SK-N-SH treated with all-trans-retinoic acid at 6 μM for 48 hours (cell line): ENCODE results near the gene ITK.

Source experiments
- ISL1 ChIP-seq: fragments of 250-450 bp; sonication (Bioruptor Pico); IDR thresholded peaks from 2 replicates; pipeline ENCODE4 v2.1.2; 2022; ENCODE audit warnings: mild to moderate bottlenecking, moderate library complexity
- TCF4 ChIP-seq: fragments of 250-450 bp; sonication (Bioruptor Pico); IDR thresholded peaks from 2 replicates; pipeline ENCODE4 v1.8.0; 2021; ENCODE audit warnings: mild to moderate bottlenecking, moderate library complexity, borderline replicate concordance
- ZC3H10 ChIP-seq: fragments of 250-450 bp; sonication (Bioruptor Pico); IDR thresholded peaks from 2 replicates; pipeline ENCODE4 v1.5.1; 2021; ENCODE audit warnings: mild to moderate bottlenecking, moderate library complexity
- ZFP3 ChIP-seq: fragments of 250-450 bp; sonication (Bioruptor Pico); IDR thresholded peaks from 2 replicates; pipeline ENCODE4 v1.5.0; 2020; ENCODE audit warnings: mild to moderate bottlenecking, moderate library complexity
- ZNF70 ChIP-seq: fragments of 450-650 bp; formaldehyde crosslinking; IDR thresholded peaks from 2 replicates; pipeline ENCODE4 v1.5.0; 2020; ENCODE audit warnings: mild to moderate bottlenecking, moderate library complexity
- TF ChIP-seq, protein P1 (sequence below): fragments of 250-450 bp; sonication (Bioruptor Pico); IDR thresholded peaks from 2 replicates; pipeline ENCODE4 v1.5.1; 2020; ENCODE audit warnings: low read depth, mild to moderate bottlenecking, moderate library complexity
- TF ChIP-seq, protein P2 (sequence below): fragments of 250-450 bp; sonication (Bioruptor Pico); IDR thresholded peaks from 2 replicates; pipeline ENCODE4 v1.8.0; 2020; ENCODE audit warnings: mild to moderate bottlenecking, moderate library complexity, borderline replicate concordance
- TF ChIP-seq, protein P3 (sequence below): fragments of 250-450 bp; sonication (Bioruptor Pico); IDR thresholded peaks from 2 replicates; pipeline ENCODE4 v1.8.0; 2021; ENCODE audit warnings: low read depth, mild to moderate bottlenecking, moderate library complexity, borderline replicate concordance
- TF ChIP-seq, protein P4 (sequence below): fragments of 250-450 bp; sonication (Bioruptor Pico); IDR thresholded peaks from 2 replicates; pipeline ENCODE4 v1.5.1; 2021; ENCODE audit warnings: mild to moderate bottlenecking, moderate library complexity

DNA sequence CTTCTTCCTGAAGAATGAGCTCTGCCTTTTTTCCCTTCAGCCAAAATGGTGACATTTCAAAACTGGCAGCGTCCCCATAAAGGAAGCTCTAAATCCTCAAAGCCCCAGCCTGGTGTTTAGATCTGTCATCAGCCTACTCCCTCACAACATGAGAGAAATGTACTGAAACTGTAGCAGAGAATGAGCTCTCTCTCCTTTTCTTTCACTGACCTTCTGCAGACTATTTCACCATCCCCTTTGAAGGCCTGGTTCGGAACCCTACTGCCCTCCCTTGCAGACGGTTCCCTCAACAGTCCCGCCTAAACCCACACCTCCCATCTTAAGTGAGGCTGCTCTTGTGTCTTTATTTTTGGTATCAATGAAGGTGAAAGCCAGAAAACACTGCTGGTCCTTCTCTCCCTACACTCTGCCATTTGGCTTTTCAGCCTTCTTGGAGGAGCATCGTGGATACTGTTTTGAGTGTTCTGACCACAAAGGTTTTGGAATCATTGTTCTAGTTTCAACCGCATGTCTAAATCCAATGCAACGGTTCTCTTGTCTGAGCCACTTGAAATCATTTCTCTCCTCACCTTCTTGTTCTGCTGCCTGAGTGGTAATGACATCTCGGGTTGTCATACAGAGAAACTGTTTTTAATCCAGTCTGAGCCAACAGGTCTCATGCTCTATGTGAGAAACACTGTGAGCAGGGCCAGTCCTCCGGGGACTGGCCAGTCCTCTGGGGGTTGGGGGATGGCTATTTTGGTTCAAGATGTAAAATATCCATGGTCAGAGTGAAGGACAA lies 39.0 kb downstream of the ITK start:
- TF ChIP-seq, protein P1, sequence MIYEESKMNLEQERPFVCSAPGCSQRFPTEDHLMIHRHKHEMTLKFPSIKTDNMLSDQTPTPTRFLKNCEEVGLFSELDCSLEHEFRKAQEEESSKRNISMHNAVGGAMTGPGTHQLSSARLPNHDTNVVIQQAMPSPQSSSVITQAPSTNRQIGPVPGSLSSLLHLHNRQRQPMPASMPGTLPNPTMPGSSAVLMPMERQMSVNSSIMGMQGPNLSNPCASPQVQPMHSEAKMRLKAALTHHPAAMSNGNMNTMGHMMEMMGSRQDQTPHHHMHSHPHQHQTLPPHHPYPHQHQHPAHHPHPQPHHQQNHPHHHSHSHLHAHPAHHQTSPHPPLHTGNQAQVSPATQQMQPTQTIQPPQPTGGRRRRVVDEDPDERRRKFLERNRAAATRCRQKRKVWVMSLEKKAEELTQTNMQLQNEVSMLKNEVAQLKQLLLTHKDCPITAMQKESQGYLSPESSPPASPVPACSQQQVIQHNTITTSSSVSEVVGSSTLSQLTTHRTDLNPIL (CRISPR knock-in tag), result no peak
- TF ChIP-seq, protein P2, sequence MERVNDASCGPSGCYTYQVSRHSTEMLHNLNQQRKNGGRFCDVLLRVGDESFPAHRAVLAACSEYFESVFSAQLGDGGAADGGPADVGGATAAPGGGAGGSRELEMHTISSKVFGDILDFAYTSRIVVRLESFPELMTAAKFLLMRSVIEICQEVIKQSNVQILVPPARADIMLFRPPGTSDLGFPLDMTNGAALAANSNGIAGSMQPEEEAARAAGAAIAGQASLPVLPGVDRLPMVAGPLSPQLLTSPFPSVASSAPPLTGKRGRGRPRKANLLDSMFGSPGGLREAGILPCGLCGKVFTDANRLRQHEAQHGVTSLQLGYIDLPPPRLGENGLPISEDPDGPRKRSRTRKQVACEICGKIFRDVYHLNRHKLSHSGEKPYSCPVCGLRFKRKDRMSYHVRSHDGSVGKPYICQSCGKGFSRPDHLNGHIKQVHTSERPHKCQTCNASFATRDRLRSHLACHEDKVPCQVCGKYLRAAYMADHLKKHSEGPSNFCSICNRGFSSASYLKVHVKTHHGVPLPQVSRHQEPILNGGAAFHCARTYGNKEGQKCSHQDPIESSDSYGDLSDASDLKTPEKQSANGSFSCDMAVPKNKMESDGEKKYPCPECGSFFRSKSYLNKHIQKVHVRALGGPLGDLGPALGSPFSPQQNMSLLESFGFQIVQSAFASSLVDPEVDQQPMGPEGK, result no peak
- TF ChIP-seq ISL1 (CRISPR knock-in tag), result no peak
- TF ChIP-seq ZFP3, result no peak
- TF ChIP-seq, protein P3, sequence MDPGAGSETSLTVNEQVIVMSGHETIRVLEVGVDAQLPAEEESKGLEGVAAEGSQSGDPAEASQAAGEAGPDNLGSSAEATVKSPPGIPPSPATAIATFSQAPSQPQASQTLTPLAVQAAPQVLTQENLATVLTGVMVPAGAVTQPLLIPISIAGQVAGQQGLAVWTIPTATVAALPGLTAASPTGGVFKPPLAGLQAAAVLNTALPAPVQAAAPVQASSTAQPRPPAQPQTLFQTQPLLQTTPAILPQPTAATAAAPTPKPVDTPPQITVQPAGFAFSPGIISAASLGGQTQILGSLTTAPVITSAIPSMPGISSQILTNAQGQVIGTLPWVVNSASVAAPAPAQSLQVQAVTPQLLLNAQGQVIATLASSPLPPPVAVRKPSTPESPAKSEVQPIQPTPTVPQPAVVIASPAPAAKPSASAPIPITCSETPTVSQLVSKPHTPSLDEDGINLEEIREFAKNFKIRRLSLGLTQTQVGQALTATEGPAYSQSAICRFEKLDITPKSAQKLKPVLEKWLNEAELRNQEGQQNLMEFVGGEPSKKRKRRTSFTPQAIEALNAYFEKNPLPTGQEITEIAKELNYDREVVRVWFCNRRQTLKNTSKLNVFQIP (CRISPR knock-in tag), result no peak
- TF ChIP-seq, protein P4, sequence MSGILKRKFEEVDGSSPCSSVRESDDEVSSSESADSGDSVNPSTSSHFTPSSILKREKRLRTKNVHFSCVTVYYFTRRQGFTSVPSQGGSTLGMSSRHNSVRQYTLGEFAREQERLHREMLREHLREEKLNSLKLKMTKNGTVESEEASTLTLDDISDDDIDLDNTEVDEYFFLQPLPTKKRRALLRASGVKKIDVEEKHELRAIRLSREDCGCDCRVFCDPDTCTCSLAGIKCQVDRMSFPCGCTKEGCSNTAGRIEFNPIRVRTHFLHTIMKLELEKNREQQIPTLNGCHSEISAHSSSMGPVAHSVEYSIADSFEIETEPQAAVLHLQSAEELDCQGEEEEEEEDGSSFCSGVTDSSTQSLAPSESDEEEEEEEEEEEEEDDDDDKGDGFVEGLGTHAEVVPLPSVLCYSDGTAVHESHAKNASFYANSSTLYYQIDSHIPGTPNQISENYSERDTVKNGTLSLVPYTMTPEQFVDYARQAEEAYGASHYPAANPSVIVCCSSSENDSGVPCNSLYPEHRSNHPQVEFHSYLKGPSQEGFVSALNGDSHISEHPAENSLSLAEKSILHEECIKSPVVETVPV, result no peak
- TF ChIP-seq ZNF70 (CRISPR knock-in tag), result no peak
- no peak for TF ChIP-seq ZC3H10 (CRISPR knock-in tag)
- TF ChIP-seq TCF4, result no peak
